Upper lobe of right lung (tissue), 1 donor: ENCODE measurements around the gene ABCA10. TPM values are rescaled to one million over a fixed set of nuclear protein-coding genes. Genes with fewer than 3 reads are reported as not detected.

Experiments used
- ATAC-seq: fragments of 200-7000 bp; cut with Tn5 transposase; one replicate; pipeline ENCODE4 v1.9.1; 2020; ENCODE audit warnings: mild to moderate bottlenecking, moderate library complexity
- DNase-seq: peaks from one replicate; pipeline ENCODE4 v3.0.0-alpha.2; 2020
- H3K27ac ChIP-seq: fragments of 200-600 bp; one replicate; pipeline ENCODE4 v1.8.0; 2022
- H3K27me3 ChIP-seq: fragments of 200-600 bp; one replicate; pipeline ENCODE4 v1.8.0; 2022; ENCODE audit warnings: mild to moderate bottlenecking
- H3K36me3 ChIP-seq: fragments of 200-600 bp; one replicate; pipeline ENCODE4 v1.8.0; 2022
- H3K4me1 ChIP-seq: fragments of 200-600 bp; one replicate; pipeline ENCODE4 v1.8.0; 2022
- H3K4me3 ChIP-seq: fragments of 200-600 bp; one replicate; pipeline ENCODE4 v1.8.0; 2022; ENCODE audit warnings: mild to moderate bottlenecking
- H3K9me3 ChIP-seq: fragments of 200-600 bp; one replicate; pipeline ENCODE4 v1.8.0; 2022
- CTCF ChIP-seq: fragments of 200-600 bp; IDR thresholded peaks from one replicate; pipeline ENCODE4 v1.8.0; 2022; ENCODE audit warnings: antibody characterized with exemption
- intact Hi-C: fragments of 100-400 bp; cut with DNase I; formaldehyde crosslinking; loops from one replicate; pipeline ENCODE4 v1.11.0; 2022
- total RNA-seq: library from RNA; stranded (reverse); fragmentation: NEBNext Ultra II Directional; extraction: Animal tissue kit (Norgen Biotek cat#: 25700); gene quantifications from one replicate; pipeline ENCODE4 v1.2.1, GENCODE V29; 2021
- donor health status: DM: no; HTN: yes; CAD: no; lungs with severe emphysema.

The ABCA10 gene
- total RNA-seq, 1 donor from 2014 or later, result 9.2 TPM

- ATAC-seq, result no peak
- no peak for DNase-seq
- no peak overlapping the region for H3K4me3 ChIP-seq
- TF ChIP-seq CTCF, result no peak
- H3K27ac ChIP-seq, result no peak overlapping the region
- no peaks in the 10 kb centered on the region for H3K9me3 ChIP-seq
- no peaks in the 10 kb centered on the region for H3K4me1 ChIP-seq
- intact Hi-C loops, result no loop called here
- H3K27me3 ChIP-seq, result no peaks in the 10 kb centered on the region
- no peaks in the 10 kb centered on the region for H3K36me3 ChIP-seq
Observed at GRCh38 chr17:69267219-69267618, 38.6 kb upstream of the ABCA10 start.

GRCh38 chr17:69265873-69266272, 37.2 kb upstream of the ABCA10 start:
- DNase-seq (no peak), ATAC-seq (no peak)
- Histone ChIP-seq H3K27me3 (no peaks in the 10 kb centered on the region), H3K4me1 (no peaks in the 10 kb centered on the region), H3K36me3 (no peaks in the 10 kb centered on the region), H3K4me3 (no peak overlapping the region), H3K27ac (no peak overlapping the region), H3K9me3 (no peaks in the 10 kb centered on the region)
- no peak for TF ChIP-seq CTCF
- intact Hi-C loops, result no loop called here

GRCh38 chr17:69254187-69254586, 25.6 kb upstream of the ABCA10 start:
- TF ChIP-seq CTCF, result no peak
- Histone ChIP-seq H3K9me3 (no peaks in the 10 kb centered on the region), H3K36me3 (peaks cover 19% of the 10 kb centered on the region), H3K4me3 (no peak overlapping the region), H3K27ac (no peak overlapping the region), H3K27me3 (no peaks in the 10 kb centered on the region), H3K4me1 (no peaks in the 10 kb centered on the region)
- DNase-seq (no peak), ATAC-seq (no peak)
- intact Hi-C loops, result no loop called here

DNA sequence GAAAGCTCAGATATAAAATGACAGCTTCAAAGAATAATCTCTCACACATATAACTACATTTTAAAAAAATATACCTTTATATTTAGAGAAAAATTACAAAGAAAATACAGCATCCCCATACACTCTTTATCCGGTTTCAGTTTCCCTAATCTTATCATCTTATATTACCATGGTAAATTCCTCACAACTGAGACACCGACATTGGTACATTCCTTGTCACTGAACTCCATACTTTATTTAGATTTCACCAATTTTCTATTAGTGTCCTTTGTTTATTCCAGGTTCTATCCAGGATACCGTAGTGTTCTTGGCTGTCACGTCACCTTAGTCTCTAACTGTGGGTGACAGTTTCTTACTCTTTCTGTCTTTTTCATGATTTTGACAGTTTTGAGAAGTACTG, 22.0 kb upstream of the ABCA10 start:
- H3K36me3 ChIP-seq, result peaks cover 19% of the 10 kb centered on the region
- no peak overlapping the region for H3K27ac ChIP-seq
- H3K4me1 ChIP-seq, result no peaks in the 10 kb centered on the region
- DNase-seq (no peak), ATAC-seq (no peak)
- H3K9me3 ChIP-seq, result no peaks in the 10 kb centered on the region
- no peaks in the 10 kb centered on the region for H3K27me3 ChIP-seq
- H3K4me3 ChIP-seq, result no peak overlapping the region
- intact Hi-C loops, result no loop called here
- no peak for TF ChIP-seq CTCF

DNA sequence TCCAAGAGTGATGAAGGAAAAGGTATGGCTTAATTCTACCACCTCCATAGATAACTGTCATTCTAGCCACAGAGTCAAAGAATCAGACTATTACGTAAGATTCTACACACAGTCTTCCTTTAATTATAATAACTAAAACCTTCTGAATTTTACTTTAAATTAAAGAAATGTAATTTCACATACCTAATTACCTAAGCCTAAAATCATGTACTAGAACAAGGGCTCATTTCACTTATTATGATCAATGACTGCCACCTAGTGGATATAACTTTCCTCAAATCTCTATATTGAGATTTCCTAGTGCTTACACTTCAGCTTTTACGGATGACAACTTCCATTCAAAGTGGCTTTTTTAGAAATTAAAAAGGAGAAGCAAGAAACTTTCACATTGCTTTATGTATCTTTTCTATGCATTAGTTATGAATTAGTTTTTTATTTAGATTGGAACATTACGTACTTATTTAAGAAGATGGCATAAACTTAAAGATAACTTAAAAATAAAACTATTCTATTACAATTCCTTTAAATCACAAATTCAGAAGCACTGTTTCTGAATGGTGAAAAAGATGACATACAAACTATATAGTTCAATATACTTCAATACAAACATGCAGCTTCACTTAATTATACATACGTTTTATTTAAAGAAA, 18.2 kb upstream of the ABCA10 start:
- peak; percentile 47 for ATAC-seq
- no peak overlapping the region for H3K27ac ChIP-seq
- no peaks in the 10 kb centered on the region for H3K4me1 ChIP-seq
- H3K9me3 ChIP-seq, result no peaks in the 10 kb centered on the region
- no peak overlapping the region for H3K4me3 ChIP-seq
- peak; percentile 66 for TF ChIP-seq CTCF
- intact Hi-C loops, result no loop called here
- DNase-seq, result no peak
- H3K36me3 ChIP-seq, result peaks cover 3% of the 10 kb centered on the region
- no peaks in the 10 kb centered on the region for H3K27me3 ChIP-seq

DNA sequence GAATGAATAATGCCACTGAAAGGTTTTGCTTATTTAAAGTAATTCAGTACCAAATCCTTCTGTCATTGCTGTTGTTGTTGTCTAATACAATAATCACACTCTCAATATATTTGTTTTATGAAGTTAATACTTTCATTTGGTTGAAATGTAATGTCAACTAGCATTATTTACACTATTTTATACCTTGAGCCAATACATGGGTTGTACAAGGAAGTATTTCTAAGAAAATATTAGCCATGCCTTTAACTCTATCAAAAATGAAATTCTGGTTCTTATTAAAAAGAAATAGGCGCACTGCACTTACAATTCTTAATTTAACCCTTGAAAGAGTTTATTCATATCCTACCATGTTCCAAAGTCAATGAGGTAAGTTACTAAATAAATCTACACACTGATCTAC, 17.6 kb upstream of the ABCA10 start:
- no peak overlapping the region for H3K4me3 ChIP-seq
- H3K27me3 ChIP-seq, result no peaks in the 10 kb centered on the region
- H3K4me1 ChIP-seq, result no peaks in the 10 kb centered on the region
- ATAC-seq (no peak), DNase-seq (no peak)
- H3K27ac ChIP-seq, result no peak overlapping the region
- TF ChIP-seq CTCF, result no peak
- H3K9me3 ChIP-seq, result no peaks in the 10 kb centered on the region
- peaks cover 3% of the 10 kb centered on the region for H3K36me3 ChIP-seq
- intact Hi-C loops, result no loop called here
